SH-SY5Y (cell line): ENCODE measurements around the gene MSANTD3.

Experiments
- GATA2 ChIP-seq: IDR thresholded peaks from 2 replicates; pipeline ENCODE4 v1.6.1; 2011; ENCODE audit warnings: mild to moderate bottlenecking, low read depth, low read length
- GATA3 ChIP-seq: IDR thresholded peaks from 2 replicates; pipeline ENCODE4 v1.6.1; 2011; ENCODE audit warnings: low read depth, mild to moderate bottlenecking, low read length, moderate library complexity

DNA sequence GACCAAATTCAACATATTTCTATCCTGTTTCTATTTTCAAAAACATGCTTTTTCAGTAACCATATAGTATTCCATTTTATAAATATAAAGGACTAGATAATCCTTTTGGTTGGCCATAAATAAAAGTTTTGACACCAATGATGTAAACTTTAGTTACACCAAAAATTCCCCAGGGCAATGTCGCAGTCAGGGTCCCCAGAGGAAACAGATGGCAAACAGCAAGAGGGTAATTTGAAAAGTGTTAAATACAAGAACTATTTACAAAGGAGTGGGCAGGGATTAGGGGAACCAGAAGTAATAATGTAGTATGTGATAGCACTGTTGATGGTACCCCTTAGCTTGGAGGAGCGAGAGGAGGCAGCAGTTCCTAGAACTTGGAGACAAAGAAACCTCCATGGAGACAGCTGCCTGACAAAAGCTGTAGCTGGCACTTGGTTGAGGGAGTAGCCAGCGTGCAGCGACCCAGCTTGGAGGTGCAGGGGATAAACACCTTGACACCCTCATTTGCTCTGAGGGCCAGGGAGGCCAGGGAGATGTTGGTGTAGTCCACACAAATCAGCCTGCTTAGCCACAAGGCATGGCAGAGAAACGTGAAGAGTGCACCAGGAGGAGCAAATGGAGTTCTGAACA, 18.3 kb upstream of the MSANTD3 start:
- TF ChIP-seq GATA2 (no peak), GATA3 (no peak)
